ENCODE results near the gene DHDDS.

- TF ChIP-seq NFE2L1 (CRISPR knock-in tag; IDR thresholded peaks at IDR 0.05; ENCODE audit: borderline replicate concordance) (no peak), EZH2 (conservative IDR thresholded peaks at IDR 0.05; ENCODE audit: low read depth, low read length) (no peak), CTCF (CRISPR knock-in tag; IDR thresholded peaks at IDR 0.05) (no peak), BRCA1 (CRISPR knock-in tag; IDR thresholded peaks at IDR 0.05) (no peak), ZNF691 (CRISPR knock-in tag; IDR thresholded peaks at IDR 0.05; ENCODE audit: borderline replicate concordance, low read depth) (no peak), ARNT2 (CRISPR knock-in tag; IDR thresholded peaks at IDR 0.05; ENCODE audit: low read depth) (no peak), FOXJ3 (CRISPR knock-in tag; IDR thresholded peaks at IDR 0.05; ENCODE audit: borderline replicate concordance) (no peak), IKZF1 (IDR thresholded peaks at IDR 0.05) (no peak), RFX5 (IDR thresholded peaks at IDR 0.05; ENCODE audit: low read depth, low read length) (no peak), MXI1 (IDR thresholded peaks at IDR 0.05; ENCODE audit: borderline replicate concordance, low read depth, low read length) (no peak), NFRKB (IDR thresholded peaks at IDR 0.05) (no peak), NR2F1 (CRISPR knock-in tag; IDR thresholded peaks at IDR 0.05) (no peak), USF2 (IDR thresholded peaks at IDR 0.05; ENCODE audit: low read depth, low read length) (no peak), USF2 (CRISPR knock-in tag; IDR thresholded peaks at IDR 0.05; ENCODE audit: borderline replicate concordance) (no peak), PREB (CRISPR knock-in tag; IDR thresholded peaks at IDR 0.05) (no peak)
Measured at GRCh38 chr1:26450908-26451307, 18.8 kb downstream of the DHDDS start.
